NCI-H2081 treated with DMSO at 0.1 percent for 48 hours (cell line): ENCODE data around the gene PLD2.
"Not testable (repeated sequence)": the region's sequence is repeated elsewhere in the genome, so short reads cannot be mapped to it uniquely, and the experiment has no call there.

ENCODE experiments used
- DNase-seq: peaks from one replicate; lab custom pipeline; 2025; lab: John Stamatoyannopoulos, UW

Gene PLD2

GRCh38 chr17:4836221-4836620 is 29.3 kb downstream of the PLD2 start:
- DNase-seq: no peak

- DNase-seq: no peak
These were observed 30.7 kb downstream of the PLD2 start for GRCh38 chr17:4837471-4838308.

GRCh38 chr17:4838309-4838785 is 31.4 kb downstream of the PLD2 start:
- DNase-seq: no peak

GRCh38 chr17:4839221-4839620 is 32.3 kb downstream of the PLD2 start:
- DNase-seq: no peak

GRCh38 chr17:4839965-4840892 is 33.3 kb downstream of the PLD2 start:
- no peak for DNase-seq

GRCh38 chr17:4840893-4841242 is 33.9 kb downstream of the PLD2 start:
- no peak for DNase-seq

- no peak for DNase-seq
These were observed 35.4 kb downstream of the PLD2 start for GRCh38 chr17:4842376-4842775.

GRCh38 chr17:4843321-4844000 is 36.5 kb downstream of the PLD2 start:
- DNase-seq: no peak

- DNase-seq: no peak
These were observed 38.2 kb downstream of the PLD2 start for GRCh38 chr17:4845118-4845517.

- no peak for DNase-seq
These were observed 39.9 kb downstream of the PLD2 start for GRCh38 chr17:4846635-4847390.

GRCh38 chr17:4849011-4849536 is 42.1 kb downstream of the PLD2 start:
- DNase-seq: no peak

- DNase-seq: no peak
These were observed 43.3 kb downstream of the PLD2 start for GRCh38 chr17:4850246-4850645.

- DNase-seq: no peak
These were observed 44.1 kb downstream of the PLD2 start for GRCh38 chr17:4851084-4851483.

- DNase-seq: no peak
These were observed 45.7 kb downstream of the PLD2 start for GRCh38 chr17:4852567-4853207.

GRCh38 chr17:4853208-4853671 is 46.3 kb downstream of the PLD2 start:
- no peak for DNase-seq

GRCh38 chr17:4854111-4854681 is 47.2 kb downstream of the PLD2 start:
- no peak for DNase-seq

GRCh38 chr17:4856271-4856936 is 49.5 kb downstream of the PLD2 start:
- no peak for DNase-seq

- DNase-seq: no peak
These were observed 50.0 kb downstream of the PLD2 start for GRCh38 chr17:4856937-4857314.

GRCh38 chr17:4857347-4857746 is 50.4 kb downstream of the PLD2 start:
- not testable (repeated sequence) for DNase-seq
